Right hindlimb (tissue), 1 donor: Measurements from ENCODE around the gene KIF19.
"Not testable (repeated sequence)": the region's sequence is repeated elsewhere in the genome, so short reads cannot be mapped to it uniquely, and the experiment has no call there.

Source experiments
- DNase-seq: peaks from one replicate; pipeline ENCODE4 v3.0.0-alpha.2; 2018

The KIF19 gene, protein sequence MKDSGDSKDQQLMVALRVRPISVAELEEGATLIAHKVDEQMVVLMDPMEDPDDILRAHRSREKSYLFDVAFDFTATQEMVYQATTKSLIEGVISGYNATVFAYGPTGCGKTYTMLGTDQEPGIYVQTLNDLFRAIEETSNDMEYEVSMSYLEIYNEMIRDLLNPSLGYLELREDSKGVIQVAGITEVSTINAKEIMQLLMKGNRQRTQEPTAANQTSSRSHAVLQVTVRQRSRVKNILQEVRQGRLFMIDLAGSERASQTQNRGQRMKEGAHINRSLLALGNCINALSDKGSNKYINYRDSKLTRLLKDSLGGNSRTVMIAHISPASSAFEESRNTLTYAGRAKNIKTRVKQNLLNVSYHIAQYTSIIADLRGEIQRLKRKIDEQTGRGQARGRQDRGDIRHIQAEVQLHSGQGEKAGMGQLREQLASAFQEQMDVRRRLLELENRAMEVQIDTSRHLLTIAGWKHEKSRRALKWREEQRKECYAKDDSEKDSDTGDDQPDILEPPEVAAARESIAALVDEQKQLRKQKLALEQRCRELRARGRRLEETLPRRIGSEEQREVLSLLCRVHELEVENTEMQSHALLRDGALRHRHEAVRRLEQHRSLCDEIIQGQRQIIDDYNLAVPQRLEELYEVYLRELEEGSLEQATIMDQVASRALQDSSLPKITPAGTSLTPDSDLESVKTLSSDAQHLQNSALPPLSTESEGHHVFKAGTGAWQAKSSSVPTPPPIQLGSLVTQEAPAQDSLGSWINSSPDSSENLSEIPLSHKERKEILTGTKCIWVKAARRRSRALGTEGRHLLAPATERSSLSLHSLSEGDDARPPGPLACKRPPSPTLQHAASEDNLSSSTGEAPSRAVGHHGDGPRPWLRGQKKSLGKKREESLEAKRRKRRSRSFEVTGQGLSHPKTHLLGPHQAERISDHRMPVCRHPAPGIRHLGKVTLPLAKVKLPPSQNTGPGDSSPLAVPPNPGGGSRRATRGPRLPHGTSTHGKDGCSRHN

GRCh38 chr17:74325743-74326379 is at the start of gene KIF19:
TSS of gene KIF19 (plus strand) at chr17:74326226. CDS start at chr17:74326350, 124 bp downstream.
- peak; percentile 70 for DNase-seq

DNA sequence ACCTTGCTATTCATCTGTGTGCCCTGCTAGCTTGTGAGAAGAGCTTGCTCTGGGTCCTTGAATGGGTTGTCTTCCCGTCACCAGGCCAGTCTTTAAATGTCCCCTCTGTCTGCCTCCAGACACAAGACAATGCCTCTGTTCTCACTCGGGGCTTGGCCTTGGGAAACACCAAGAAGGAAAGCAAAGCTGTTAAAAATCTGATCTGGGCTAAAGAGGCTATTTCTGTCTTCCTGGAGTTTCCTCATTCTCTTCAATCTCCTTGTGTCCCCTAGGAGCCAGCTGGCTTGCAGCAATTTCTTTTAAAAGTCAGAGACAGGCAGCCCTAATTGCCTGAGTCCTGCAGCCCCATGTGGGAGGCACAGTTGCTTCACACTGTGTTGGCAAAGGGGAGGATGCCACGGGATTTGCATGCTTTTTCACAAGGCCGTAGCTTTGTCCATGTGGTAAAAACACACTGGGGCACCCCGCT is 49.5 kb upstream of the KIF19 start:
- peak; percentile 54 for DNase-seq

DNA sequence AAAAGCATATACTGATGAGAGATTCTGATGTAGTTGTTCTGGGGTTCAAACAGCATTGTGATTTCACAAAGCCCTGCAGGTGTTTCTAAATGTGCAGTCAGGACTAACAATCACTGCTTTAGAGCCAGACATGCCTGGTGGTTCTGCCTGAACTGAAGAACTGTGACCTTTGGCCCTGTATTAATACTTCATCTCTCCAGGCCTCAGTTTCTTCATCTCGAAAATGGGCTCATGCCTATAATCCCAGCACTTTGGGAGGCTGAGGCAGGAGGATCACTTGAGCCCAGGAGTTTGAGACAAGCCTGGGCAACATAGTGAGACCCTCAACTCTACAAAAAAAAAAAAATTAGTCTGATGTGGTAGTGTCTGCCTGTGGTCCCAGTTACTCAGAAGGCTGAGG is 48.1 kb upstream of the KIF19 start:
- no peak for DNase-seq

DNA sequence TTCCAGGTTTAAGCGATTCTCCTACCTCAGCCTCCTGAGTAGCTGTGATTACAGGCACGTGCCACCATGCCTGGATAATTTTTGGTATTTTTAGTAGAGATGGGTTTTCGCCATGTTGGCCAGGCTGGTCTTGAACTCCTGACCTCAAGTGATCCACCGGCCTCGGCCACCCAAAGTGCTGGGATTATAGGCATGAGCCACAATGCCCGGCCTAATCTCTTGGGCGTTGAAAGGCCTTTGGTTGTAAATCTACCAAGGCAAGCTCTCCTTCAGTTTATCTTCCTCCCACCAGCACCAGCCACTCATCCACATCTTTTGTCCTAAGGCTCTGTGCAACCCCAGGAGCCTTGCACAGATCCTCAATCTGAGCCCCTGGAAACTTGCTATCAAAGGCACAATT is 46.4 kb upstream of the KIF19 start:
- not testable (repeated sequence) for DNase-seq

DNA sequence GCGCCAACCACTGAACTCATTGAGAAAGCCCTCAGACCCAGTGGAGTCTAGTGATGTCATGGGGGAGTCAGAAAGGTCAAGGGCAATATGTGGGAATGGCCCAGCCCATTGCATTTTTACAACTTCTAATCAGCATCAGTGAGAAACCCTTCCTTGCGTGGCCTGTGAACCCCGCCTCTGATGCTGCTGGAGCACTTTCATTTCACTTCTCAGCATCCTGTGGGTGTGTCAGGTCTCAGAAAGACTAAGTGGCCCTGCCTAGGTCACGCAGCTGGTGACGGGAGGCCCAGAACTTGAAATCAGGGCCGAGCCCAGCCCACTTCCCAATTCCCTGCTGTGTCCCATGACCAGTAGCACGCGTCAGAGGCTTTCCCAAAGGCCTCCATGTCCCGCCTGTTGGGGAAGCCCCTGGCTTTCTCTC is 45.9 kb upstream of the KIF19 start:
- peak; percentile 39 for DNase-seq

- DNase-seq: no peak
These were observed 44.2 kb upstream of the KIF19 start for GRCh38 chr17:74281799-74282198.

DNA sequence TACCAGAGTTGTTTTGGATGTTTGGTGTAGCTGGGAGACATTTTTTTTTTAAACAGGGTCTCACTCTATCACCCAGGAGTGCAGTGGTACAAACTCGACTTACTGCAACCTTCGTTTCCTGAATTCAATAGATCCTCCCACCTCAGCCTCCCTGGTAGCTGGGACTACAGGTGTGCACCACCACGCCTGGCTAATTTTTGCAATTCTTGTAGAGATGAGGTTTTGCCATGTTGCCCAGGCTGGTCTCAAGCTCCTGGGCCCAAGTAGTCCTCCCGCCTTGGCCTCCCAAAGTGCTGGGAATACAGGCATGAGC is 43.8 kb upstream of the KIF19 start:
- DNase-seq: not testable (repeated sequence)

DNA sequence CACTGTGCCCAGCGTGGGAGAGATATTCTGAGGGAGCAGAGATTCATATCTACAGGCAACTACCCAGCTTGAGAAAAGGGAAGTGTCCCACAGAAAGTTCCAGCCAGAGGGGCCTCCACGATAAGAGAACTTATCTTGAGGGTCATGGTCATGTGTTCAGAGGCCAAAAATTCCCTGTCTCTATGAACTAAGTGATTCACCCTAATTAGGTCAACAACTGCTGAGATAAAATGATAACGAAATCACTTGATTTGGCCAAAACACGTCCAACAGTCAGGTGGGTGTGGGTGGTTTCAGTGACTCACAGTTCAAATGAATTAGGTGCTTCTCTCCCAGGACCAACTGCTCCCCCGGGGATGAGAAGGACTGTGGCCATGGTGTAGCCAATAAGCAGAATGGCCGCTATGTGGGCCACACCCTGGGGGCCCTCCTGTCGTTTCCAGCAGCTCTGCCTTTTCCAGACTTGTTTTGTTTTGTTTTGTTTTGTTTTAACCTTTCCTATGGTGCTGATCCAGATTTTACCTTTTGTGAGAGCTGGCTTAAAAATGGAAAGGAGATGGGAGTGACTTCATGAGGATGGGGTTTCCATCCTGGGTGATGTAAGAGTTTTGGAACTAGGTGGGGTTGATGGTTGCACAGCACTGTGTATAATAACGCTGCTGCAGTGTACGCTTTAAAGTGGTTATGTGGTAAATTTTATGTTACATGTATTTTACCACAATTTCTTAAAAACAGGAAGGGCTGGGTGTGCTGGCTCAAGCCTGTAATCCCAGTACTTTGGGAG is 43.2 kb upstream of the KIF19 start:
- DNase-seq: no peak

- DNase-seq: no peak
These were observed 42.7 kb upstream of the KIF19 start for GRCh38 chr17:74283371-74283673.

DNA sequence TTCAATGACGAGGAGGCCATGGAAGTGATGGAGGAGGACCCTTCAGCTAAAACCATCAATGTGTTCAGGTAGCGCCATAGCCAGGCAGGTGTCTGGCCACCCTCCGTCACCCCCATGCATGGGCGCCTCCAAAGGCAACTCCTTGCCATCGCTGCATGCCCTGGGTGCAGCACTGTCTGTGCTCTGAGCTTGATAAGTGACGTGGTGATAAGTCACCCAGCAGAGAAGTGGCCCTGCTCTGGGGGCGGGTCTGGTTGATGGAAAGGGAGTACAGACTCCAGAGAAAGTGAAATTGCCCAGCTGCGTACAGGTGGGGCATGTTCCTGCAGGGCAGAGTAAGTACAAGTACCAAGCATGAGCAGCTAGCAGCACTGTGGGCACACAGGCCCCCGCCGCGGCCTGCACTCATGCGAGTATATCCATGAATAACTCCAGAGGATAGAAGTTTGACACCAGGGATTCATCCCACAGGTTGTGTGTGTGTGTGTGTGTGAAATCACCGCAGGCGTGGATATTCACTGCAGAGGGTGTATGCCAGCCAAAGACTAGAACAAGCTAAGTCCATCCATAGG is 38.9 kb upstream of the KIF19 start:
- no peak for DNase-seq

DNA sequence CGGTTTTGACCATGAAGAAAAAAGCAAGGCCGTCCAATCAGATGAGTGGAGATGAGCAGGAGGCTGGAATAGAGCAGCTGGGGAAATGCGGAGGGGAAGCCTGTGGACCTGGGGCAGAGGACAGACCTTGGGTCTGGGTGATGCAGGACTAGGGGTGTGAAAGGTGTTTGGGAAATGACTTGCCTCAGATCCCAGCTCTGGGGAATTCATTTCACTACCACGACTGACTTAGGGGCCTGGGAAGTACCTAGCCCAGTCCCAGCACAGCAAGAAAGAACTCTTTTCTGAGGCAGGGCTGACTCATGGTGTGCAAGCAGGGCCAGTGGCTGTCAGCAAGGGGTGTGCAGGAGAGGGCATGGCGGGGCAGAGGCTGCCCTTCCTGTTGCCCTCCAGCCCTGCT is 37.2 kb upstream of the KIF19 start:
- no peak for DNase-seq

DNA sequence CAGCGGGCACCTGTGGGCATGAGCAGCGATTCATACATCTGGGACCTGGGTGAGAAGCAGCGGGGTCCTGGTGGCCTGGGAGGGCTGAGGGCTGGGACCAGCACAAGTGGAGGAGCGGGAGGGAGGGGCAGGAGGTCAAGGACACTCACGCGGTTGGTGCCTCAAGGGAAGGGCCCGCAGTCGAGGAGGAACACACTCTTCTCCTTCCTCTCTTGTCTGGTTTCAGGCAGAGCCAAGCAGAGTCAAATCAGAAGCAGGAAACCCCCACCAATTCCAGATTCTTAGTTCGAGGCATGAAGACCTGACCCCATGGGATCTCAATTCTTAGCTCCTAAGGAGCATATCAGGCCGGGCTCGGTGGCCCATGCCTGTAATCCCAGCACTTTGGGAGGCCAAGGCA is 36.3 kb upstream of the KIF19 start:
- no peak for DNase-seq

DNA sequence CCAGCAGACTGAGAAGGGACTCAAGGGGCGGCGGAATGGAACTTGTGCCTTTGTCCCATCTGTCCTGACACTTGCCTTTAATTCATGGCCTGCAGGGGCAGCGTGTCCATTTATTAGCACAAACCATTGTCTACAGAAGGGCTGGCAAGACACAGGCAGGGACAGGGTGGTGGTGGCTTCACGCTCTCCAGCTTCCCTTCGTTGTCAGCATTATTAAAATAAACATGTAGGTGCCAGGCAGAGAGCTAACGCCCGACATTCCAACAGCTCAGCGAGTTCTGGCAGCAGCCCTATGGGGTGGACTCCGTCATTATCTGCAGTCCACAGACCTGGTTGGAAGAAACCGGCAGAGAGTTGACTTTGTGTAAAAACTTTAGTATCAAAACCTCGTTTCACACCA is 35.7 kb upstream of the KIF19 start:
- DNase-seq: no peak

DNA sequence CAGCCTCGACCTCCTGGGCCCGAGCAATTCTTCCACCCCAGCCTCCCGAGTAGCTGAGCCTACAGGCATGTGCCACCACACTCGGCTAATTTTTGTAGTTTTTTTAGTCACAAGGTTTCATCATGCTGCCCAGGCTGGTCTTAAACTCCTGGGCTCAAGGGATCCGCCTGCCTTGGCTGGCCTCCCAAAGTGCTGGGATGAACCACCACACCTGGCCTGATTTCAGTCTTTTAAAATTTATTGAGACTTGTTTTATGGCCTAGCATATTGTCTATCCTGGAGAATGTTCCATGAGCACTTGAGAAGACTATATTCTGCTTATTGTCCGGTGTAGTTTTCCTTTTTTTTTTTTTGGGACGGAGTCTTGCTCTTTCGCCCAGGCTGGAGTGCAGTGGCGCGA is 33.5 kb upstream of the KIF19 start:
- DNase-seq: no peak

DNA sequence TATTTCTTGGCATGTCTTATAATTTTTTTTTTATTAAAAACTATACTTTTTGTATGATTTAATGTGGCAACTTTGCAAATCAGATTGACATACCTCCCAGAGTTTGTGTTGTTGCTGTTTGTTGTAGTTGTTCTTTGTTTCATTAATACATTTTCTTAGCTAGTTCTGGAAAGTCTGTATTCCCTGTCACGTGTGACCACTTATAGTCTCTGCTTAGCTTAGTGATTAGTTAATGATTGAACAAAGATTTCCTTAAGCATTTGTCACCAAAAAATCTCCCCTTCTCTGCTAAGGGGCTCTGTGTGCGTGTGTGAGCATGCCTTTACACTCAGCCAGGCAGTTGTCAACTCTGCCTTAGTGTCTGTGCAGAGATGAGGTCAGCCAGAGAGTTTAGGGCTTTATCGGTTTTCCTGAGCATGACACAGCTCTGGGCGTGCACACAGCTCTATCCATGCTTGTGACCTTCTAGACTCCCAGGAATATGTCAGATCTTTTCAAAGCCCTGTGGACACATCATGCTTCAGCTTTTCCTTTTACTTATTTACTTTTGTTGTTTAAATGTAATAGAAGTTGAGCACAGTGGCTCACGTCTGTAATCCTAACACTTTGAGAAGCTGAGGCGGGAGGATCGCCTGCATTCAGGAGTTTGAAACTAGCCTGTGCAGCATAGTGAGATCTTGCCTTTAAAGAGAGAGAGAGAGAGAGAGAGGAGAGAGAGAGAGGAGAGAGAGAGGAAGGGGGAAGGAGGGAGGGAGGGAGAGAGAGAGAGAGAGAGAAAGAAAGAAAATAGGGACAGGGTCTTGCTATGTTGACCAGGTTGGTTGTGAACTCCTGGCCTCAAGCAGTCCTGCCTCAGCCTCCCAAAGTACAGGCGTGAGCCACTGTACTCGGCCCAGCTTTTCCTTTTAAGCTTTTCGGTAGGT is 30.1 kb upstream of the KIF19 start:
- no peak for DNase-seq

GRCh38 chr17:74296548-74296936 is 29.5 kb upstream of the KIF19 start:
- peak; percentile 78 for DNase-seq

DNA sequence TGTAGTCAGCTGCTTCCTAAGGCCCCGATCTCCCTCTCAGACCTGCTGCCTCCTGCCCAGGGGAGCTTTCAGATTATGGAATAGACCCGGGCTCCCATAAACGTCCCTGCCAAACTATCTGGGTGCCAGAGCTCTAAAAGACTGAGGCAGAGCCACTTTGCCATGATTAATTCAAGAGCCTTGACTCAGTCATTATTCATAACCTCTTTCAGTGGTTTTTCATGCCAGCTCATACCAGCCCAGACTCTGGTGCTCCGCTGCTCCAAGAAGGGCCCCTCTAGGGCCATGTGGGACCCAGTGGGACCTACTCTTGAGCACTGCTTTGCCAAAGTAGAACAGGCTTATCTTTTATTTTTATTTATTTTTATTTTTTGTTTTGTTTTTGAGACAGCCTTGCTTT is 28.1 kb upstream of the KIF19 start:
- no peak for DNase-seq

GRCh38 chr17:74298778-74299177 is 27.2 kb upstream of the KIF19 start:
- DNase-seq: no peak

DNA sequence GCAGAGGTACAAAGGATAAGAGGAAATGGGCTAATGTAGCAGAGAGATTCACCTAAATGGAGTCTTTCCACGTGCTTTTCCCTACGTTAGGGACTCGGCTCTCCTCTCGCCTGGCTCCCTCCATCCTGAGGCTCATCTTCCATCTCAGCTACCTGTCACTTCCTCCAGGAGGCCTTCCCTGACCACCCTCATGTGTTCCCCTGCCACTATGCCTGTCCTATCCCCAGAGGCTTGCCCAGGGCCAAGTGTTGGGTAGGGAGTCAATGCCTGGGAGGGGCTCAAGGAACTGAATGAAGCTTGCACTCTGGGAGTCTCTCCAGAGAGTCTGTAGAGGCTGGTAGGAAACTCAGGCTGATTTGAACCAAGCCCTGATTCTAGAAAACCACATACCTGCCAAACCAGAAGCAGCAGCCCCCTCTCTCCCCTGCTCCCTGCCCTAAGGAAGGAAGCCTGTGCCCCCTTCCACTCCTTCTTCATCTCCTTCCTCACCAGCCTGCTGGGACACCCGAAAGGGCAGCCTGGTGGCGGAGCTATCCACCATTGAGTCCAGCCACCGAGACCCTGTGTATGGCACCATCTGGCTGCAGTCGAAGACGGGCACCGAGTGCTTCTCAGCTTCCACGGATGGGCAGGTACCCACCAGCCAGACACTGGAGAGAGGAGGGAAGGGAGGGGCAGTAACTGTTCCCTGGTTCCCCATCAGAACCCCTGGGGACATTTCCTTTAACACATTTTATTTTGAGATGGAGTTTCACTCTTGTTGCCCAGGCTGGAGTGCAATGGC is 26.6 kb upstream of the KIF19 start:
- DNase-seq: no peak

GRCh38 chr17:74303305-74303704 is 22.7 kb upstream of the KIF19 start:
- DNase-seq: no peak
